GM21515 (cell line): ENCODE data around the gene PCNX2.

Experiments
- ATAC-seq: cut with Tn5 transposase; IDR thresholded peaks from one replicate; pipeline ENCODE4 v1.9.1; 2021; ENCODE audit not compliant: unreplicated experiment

PCNX2 gene, protein sequence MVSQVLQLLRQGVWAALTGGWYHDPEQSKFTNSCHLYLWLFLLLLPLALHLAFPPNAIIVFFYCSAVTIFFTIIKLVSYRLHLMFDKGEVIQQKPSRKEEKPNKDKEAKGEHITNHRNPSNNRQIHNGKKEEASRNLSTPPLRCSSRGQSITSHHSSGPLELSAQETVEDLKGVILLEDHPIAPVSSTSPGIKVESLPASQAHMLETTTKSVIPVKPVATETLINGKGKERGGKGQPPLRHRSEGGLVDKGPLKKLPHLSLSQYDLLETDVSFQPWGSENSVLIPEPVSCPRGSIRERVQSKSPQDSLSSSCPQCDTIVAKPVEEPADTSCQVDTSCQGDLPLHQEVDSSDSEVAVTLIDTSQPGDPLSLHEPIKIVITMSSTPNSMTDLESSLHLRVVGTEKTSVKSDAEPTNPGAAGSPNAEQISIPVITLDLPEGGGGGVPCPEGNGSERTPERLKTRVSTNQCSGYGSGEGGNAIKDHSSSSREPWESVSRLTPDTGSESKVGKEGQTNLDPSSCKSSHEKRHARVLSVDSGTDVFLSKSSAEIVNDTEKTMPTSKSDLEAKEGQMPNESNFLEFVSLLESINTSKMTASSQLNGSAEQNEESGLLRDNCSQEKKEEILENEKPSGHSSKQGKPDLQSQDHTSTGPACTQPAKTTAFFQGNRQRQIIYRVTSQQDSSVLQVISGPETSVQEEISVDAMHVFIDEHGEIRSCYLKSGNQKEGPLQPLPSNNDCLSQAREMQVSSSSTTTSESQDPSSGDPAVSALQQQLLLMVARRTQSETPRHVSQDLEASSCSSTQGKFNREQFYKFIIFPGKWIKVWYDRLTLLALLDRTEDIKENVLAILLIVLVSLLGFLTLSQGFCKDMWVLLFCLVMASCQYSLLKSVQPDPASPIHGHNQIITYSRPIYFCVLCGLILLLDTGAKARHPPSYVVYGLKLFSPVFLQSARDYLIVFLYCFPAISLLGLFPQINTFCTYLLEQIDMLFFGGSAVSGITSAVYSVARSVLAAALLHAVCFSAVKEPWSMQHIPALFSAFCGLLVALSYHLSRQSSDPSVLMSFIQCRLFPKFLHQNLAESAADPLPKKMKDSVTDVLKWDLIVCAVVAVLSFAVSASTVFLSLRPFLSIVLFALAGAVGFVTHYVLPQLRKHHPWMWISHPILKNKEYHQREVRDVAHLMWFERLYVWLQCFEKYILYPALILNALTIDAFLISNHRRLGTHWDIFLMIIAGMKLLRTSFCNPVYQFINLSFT (N-terminal part only)

DNA sequence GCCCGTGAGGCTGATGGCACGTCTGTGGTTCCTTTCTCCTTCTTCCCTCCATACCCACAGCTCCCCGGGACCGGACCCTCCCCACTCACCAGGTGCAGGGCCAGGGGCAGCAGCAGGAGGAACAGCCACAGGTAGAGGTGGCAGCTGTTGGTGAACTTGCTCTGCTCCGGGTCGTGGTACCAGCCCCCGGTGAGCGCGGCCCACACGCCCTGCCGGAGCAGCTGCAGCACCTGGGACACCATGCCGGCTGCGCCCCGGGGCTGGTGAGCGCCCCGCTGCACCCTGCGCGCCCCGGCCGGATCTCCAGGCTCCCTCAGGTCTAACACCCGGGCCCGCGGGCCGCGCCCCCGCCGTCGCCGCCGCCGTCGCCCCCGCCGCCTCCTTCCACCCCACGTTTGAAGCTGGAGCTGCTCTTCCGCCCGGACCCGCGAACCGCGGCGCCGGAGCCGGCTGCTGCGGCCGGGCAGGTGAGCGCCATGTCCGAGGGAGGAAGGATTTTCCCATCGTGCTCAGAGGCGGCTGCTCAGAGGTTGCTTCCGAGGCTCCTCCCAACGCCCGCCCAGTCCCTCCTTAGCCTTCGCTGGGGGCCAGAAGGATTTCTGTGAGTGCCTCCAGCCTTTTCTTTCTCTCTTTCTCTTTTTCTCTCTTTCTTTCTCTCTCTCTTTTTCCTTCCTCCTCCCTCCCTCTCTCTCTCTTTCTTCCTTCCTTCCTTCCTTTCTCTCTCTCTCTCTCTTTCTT is at the start of gene PCNX2:
TSS of gene PCNX2 (minus strand) at position 489 of the 738 bp plus-strand sequence. CDS start at position 242, 247 bp downstream.
- peak; percentile 98 for ATAC-seq

DNA sequence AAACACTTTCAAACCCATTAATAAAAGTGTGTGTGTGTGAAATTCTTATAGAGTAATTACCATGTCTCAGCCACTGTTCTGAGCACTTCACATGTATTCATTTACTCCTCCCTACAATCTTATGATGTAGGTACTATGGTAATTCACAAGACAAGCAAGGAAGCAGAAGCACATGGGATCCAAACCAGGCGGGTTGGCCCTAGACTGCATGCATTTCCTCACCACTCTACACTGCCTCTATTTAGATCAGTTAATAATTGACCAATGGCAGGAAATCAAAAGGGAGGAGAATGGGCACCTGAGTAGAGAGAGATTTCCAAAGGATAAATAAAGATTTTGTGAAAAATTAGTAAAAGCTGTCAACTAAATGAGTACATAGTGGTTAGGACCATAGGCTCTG is 47.7 kb upstream of the PCNX2 start:
- ATAC-seq: no peak

DNA sequence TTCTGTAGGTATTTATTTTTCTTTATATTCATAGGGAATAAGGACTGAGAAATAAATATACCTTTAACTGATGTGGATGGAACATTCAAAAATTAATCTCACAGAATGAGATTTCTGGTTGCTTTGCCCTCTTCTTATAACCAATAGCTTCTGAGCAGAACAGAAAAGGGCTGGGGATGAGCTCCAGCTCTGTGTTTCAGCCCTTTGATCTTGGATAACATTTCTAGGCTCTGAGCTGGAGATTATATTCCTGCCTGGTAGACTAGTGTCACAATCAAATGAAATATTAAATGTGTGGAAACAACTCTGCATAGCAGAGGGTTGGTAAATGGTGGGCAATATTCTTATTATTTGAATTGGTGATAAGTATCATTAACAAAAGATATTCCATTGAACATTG is 46.6 kb upstream of the PCNX2 start:
- ATAC-seq: no peak

DNA sequence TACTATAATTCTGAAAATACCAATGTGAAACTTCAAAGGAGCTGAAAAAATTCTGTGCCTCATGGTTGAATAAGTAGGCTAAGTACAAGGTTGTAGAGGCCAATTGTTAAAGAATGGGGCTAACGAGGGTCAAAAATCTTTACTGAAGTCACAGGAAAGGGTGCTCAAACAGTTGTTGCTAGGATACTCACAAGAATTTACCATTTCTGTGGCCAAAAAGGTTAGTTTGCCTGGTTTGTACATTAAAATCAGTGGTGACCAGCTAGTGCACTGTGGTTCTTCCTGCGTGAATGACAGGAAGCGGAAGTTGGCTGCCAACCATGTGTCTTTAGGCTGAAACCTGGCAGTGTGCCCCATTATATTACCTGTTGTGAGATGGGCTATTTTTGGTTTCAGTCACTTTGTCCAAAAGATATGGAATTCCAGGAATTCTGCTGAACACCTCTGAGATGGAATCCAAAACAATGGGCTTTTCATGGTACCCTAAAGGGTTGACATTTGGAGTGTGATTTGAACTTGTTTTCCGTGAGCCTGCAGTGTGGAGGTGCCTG is 45.5 kb upstream of the PCNX2 start:
- ATAC-seq: no peak

DNA sequence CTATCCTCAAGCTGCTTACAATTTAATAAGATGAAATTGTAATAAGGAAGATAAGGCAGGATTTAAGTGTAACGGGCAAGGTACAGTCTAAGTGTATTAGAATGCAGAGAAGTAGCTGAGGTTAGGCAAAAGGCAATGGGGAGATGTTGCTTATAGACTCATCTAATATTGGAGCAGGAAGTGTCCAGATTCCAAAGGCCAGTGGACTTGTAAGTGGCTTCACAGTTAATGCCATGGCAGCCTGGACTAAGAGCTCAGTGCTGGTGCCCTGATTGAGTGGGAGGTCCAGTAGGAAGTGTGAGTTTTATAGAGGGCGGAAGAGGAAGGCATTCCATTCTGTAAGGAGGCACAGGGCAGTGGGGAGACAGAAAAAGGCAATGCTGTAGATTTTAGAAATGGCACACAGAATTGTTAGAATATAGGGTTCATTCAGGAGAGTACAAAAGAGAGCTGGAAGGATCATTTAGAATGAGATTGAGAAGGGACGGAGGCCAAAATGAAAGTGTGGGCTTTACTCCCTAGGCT is 44.6 kb upstream of the PCNX2 start:
- ATAC-seq: no peak

DNA sequence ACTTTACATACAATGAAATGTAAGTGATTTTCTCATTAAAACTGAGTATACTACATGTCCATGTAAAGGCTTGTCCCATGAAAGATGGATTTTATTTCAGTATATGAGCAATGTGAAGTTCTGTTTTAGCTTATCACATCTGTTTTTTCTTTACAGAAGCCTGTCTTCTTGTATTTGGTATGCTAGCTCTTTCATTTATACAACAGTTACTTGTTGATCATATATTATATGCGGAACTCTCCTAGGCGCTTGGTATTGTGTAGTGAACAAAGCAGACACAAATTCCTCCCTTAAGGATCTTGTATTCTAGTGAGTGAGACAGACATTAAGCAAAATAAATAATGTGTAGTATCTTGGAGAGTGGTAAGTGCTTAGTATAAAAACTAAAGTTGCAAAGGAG is 42.6 kb upstream of the PCNX2 start:
- ATAC-seq: no peak

DNA sequence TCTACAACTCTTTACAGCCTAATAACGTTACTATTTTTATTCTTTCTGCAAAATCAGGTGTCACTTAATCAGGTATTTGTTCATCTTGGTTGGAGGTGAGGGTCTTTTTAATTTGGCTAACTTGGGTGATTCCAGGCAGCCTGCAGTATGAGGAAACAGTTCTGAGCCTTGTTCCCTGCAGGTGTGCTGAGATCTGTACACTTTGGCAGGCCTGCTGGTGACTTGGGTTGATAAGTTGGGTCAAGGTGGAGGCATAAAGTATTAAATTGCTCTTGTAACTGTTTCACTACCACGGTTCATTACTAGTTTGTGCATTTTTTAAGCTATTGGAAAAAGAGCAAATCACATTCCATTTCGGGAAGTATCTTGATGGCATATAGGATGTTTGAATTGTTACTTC is 42.0 kb upstream of the PCNX2 start:
- no peak for ATAC-seq

DNA sequence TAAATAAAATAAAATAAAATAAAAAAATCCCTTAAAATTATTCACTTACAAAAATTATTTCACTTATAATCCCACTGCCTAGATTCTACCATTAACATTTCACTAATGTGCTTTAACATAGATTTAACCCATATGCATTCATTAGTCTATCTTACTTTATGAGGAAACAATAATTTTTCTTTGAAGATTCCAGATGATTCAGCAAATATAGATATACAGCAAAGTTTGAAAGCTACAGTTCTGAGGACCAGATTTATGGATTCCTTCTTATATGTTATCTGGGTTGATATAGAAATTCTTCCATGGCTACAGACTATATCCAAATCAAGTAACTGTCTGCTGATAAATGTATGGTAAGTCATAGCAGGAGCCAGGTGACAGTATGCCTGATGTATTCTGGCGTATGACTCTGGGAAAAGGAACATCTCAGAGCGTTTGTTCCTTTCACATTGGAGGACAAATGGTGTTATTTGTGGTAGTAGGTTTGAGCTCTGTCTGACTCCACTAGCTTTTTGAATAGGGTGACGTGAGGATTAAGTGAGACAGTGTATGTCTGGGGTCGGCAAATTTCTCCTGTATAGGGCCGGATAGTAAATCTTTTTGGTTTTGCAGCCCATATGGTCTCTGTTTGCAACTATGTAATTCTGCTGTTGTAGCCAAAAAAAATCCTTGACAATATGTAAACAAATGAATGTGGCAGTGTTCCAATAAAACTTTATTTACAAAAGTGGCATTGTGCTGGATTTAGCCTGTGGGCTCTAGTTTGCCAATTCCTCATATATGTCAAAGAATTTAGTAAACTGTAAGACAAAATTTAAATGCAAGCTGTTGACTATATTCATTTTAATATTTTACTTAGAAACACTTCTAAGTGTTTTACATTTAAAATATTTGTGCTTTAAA is 41.3 kb upstream of the PCNX2 start:
- ATAC-seq: no peak

DNA sequence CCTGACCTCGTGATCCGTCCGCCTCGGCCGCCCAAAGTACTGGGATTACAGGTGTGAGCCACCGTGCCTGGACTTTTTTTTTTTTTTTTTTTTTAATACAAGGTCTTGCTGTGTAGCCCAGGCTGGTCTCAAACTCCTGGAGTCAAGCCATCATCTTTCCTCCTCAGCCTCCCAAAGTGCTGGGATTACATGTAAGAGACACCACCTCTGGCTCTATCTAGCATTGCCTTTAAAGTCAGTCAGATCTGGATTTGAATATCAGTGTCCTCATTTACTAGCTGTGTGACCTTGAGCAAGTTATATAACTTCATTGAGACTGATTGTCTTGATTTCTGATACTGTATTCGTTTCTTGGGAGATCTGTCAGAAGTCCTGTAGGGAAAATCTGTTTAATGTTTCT is 38.6 kb upstream of the PCNX2 start:
- ATAC-seq: no peak

DNA sequence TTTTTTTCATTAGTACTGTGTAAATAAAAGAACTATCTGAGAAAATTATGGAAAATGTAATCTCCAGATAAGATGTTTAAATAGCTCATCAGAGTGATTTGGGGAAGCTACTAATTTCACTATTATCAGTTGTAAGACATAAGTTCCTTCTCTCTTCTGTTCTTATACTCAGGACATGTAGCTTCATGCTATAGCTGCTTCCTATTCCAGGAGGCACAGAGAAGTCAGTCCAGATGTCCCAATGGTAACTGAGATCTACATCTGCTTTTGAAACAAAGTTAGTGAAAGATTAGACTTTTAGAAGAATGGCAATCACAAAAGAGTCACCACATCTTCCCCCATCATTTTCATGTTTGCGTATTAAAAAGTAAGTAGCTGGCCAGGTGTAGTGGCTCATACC is 37.6 kb upstream of the PCNX2 start:
- no peak for ATAC-seq

DNA sequence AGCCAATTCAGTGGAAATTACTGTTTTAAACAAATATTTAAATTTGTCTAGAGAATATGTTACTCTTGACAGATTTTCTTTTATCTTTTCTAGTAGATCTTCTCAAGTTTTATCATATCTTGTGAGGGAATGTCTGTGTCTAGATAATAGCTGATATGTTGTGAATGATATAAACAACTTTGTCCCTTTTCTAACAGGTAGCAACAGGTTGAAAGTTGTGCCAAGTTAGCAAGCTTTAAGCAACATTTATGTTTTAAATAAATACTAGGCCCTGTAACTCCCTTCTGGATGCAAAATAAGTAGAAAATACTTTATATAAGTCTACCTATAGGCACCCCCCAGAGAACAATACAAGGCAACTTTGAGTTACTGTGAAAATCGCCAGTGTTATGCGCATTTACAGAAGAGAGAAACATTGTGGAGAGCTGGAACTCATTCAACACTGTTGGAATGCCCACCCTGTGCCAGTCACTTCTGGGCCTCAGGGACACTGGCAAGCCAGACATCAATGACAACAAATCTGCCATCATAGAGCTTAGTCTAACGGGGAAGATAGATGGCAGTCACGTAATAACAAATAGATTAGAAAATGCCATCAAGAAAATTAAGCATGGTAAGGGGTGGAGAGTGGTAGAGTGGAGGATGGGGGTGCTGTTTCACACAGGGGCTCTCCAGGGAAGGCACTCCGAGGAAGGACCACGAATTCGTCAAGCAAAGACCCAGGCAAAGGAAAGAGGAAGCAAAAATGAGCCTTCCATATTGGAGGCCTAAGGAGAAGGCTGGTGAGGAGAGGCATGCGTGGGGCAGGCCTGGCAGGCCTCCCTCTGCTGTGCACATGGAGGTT is 36.4 kb upstream of the PCNX2 start:
- no peak for ATAC-seq

DNA sequence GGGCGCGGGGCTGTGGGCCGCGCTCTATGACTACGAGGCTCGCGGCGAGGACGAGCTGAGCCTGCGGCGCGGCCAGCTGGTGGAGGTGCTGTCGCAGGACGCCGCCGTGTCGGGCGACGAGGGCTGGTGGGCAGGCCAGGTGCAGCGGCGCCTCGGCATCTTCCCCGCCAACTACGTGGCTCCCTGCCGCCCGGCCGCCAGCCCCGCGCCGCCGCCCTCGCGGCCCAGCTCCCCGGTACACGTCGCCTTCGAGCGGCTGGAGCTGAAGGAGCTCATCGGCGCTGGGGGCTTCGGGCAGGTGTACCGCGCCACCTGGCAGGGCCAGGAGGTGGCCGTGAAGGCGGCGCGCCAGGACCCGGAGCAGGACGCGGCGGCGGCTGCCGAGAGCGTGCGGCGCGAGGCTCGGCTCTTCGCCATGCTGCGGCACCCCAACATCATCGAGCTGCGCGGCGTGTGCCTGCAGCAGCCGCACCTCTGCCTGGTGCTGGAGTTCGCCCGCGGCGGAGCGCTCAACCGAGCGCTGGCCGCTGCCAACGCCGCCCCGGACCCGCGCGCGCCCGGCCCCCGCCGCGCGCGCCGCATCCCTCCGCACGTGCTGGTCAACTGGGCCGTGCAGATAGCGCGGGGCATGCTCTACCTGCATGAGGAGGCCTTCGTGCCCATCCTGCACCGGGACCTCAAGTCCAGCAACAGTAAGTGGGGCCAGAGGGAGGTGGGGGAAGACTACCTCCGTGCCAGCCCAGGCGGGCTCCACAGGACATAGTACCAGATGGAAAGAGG is 32.8 kb upstream of the PCNX2 start:
- peak; percentile 21 for ATAC-seq

DNA sequence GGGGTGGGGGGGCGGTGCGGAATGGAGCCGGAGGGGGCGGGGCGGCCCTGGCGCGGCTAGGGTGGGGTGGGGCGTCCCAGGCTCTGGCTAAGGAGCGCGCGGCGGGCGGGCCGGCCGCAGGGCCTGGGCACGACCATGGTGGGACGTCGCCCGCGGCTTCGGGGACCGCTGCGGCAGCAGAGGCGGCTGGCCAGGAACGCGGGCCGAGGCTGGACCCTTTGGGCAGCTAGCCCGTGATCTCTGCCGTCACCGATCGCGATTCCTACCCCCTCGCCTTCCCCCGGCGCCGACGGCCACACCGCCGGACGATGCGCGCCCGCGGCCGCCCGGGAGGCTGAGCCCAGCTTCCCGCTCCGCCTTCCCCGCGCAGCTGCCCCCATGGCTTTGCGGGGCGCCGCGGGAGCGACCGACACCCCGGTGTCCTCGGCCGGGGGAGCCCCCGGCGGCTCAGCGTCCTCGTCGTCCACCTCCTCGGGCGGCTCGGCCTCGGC is 32.2 kb upstream of the PCNX2 start, which contains the start of gene MAP3K21:
TSS of gene MAP3K21 (plus strand) at position 74 of the 491 bp plus-strand sequence. CDS start at position 379, 305 bp downstream.
- peak; percentile 36 for ATAC-seq

DNA sequence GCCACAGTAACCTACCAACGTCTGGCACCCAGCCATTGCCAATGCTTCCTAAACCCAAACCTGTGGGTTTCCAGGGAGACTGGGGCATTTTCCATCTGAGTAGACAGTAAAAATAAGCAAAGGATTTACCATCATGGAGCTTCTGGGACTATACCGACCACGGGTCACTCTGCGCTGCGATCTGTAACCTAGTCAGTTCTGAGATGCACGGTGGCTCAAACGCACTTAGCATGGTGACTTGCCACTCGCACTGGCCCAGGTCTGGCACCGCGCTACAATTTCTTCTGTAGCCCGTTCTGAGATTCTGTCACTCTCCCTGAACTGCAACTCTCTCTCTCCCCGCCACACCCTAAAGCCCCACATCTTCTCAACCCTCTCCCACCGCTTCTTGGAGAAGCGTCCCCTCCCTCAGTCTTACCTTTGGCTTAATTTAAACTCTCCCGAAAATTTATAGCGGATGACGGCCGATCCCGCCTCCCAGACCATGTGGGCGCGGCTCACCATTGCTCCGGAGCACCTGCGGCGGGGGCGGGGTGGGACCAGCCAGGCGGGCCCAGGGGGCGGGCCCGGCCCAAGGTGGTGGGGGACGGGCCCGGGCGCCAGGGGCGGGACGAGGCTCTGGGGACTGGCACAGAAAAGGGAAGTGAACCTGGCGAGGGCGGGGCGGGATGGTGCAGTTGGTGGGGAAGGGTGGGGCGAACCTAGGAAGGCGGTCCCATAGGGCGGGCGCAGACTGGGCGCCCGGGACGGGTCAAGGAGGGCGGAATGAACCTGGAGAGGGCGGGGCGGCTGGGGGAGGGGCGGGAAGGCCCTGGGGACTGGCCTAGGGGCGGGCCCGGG is 31.5 kb upstream of the PCNX2 start:
- peak; percentile 92 for ATAC-seq

DNA sequence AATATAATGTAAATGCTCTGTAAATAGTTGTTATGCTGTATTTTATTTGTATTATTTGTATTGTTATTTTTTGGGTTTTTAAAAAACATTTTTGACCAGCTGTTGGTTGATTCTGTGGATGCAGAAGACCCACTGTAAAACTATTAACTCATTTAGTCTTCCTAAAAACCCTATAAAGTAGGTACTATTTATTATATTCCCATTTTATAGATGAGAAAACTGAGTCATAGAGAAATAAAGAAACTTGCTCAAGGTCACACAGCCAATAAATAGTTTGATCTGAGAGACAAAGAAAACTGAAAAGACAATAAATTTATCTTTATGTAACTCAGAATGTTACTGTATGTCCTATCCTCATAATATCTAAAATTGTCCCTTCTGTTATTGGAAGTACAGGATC is 30.8 kb upstream of the PCNX2 start:
- no peak for ATAC-seq

DNA sequence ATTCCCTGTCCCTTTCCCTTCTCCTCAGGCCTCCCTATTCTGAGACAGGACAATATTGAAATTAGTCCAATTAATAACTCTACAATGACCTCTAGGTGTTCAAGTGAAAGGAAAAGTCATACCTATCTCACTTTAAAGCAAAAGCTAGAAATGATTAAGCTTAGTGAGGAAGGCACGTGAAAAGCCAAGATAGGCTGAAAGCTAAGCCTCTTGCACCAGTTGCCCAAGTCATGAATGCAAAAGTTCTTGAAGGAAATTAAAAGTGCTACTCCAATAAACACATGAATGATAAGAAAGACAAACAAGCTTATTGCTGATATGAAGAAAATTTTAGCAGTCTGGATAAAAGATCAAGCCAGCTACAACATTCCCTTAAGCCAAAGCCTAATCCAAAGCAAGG is 28.2 kb upstream of the PCNX2 start:
- no peak for ATAC-seq
